ENCODE measurements around the gene CAPN12. TPM values are rescaled to one million over a fixed set of nuclear protein-coding genes. Genes with fewer than 3 reads are reported as not detected.

Gene CAPN12
- total RNA-seq, 1 donor from 2014 or later = 0.22 TPM

DNA sequence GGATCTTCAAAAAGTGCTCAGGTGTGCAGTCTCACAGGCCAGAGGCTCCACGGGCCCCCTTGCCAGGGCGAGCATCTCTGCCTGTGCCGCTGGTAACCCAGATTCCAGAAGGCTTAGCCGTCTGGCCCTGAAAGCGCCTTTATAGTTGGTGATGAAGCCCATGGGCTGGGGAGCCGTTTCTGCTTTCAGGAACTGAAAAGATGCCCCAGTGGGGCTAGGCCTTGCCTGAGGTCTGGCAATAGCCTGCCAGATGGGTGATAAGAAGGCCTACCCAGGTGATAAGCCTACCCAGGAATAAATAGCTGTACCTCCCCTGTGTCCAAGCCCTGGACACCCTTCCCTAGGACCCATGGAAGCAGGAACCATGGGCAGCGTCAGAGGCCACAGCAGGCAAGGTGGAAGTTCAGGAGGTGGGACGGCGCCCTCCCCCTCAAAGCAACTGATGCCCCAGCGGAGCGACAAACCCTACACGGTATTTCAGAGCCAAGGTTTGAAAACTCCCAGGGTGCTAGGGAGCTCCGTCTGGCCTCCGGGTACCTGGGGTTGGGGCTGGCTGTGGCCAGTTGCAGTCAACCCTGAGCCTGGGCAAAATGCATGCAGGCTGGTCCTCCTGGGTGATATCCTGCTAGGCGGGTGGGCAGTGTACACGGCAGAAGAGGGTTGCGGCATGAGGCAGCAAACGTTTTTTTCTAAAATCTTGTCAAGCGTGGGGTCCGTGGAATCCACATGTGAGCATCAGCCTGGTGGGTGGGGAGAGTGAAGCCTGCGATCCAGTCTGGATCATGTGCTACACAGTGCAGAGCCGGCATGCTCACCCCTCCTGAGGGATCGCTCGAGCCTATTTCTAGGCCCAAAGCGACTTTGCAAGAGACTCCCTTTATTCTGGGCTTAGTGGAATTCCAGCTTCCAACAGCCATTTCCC lies 51.6 kb downstream of the CAPN12 start:
- no peaks in the 10 kb centered on the region for H3K9me3 ChIP-seq (replicated peaks)
- H3K27ac ChIP-seq (replicated peaks) = peak overlapping the region; percentile 91
- DNase-seq = no peak
- TF ChIP-seq, protein P1, sequence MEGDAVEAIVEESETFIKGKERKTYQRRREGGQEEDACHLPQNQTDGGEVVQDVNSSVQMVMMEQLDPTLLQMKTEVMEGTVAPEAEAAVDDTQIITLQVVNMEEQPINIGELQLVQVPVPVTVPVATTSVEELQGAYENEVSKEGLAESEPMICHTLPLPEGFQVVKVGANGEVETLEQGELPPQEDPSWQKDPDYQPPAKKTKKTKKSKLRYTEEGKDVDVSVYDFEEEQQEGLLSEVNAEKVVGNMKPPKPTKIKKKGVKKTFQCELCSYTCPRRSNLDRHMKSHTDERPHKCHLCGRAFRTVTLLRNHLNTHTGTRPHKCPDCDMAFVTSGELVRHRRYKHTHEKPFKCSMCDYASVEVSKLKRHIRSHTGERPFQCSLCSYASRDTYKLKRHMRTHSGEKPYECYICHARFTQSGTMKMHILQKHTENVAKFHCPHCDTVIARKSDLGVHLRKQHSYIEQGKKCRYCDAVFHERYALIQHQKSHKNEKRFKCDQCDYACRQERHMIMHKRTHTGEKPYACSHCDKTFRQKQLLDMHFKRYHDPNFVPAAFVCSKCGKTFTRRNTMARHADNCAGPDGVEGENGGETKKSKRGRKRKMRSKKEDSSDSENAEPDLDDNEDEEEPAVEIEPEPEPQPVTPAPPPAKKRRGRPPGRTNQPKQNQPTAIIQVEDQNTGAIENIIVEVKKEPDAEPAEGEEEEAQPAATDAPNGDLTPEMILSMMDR (IDR thresholded peaks at IDR 0.05; ENCODE audit: borderline replicate concordance) = no peak
- peak overlapping the region; percentile 35 for H3K4me3 ChIP-seq
- peaks cover 14% of the 10 kb centered on the region for H3K36me3 ChIP-seq
- no peaks in the 10 kb centered on the region for H3K27me3 ChIP-seq (ENCODE audit: low read depth)
- H3K4me1 ChIP-seq = peaks cover 100% of the 10 kb centered on the region
- intact Hi-C loops (cut with micrococcal nuclease) = no loop called here

DNA sequence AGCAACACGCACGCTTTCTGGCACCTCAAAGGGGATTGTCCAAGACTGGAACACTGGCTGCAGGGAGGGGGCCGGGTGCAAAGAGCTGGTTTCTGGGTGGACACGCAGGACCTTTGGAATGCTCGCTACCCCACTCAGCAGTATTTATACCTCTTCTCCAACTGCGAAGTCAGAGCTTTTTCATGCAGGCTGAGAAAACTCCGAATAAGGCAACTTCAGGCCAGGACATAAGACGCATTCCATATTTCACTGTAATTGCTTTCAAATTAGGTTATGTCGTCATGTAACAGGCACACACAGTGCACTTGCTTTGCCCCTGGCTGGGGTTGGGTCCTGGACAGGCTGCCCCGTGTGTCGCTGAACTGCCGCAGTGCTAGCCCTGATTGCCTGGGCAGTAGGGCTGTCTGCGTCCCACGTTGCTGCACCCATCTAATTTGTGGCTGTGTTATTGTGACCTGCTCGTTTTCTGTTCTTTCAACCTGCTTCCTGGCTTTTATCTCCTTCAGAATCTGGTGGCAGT lies 52.3 kb downstream of the CAPN12 start:
- H3K27me3 ChIP-seq (ENCODE audit: low read depth) = no peaks in the 10 kb centered on the region
- no peaks in the 10 kb centered on the region for H3K9me3 ChIP-seq (replicated peaks)
- H3K27ac ChIP-seq (replicated peaks) = peak overlapping the region; percentile 91
- TF ChIP-seq, protein P1 (IDR thresholded peaks at IDR 0.05; ENCODE audit: borderline replicate concordance) = no peak
- intact Hi-C loops (cut with micrococcal nuclease) = no loop called here
- no peak for DNase-seq
- peaks cover 100% of the 10 kb centered on the region for H3K4me1 ChIP-seq
- peak overlapping the region; percentile 35 for H3K4me3 ChIP-seq
- peaks cover 8% of the 10 kb centered on the region for H3K36me3 ChIP-seq

DNA sequence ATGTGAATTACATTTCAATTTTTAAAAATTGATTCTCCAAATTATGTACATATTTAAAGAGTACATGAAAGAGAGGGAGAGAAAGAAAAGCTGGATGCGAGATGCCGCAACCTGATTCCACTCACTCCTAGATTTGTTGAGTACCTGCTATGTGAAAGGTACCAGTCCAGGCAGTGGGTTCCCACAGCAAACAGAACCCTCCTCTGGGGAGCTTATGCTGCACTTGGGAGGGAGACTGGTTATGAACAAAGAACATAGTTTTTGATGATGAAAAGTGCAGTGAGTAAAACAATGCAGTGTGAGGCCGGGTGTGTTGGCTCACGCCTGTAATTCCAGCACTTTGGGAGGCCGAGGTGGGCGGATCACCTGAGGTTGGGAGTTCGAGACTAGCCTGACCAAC lies 53.4 kb downstream of the CAPN12 start:
- intact Hi-C loops (cut with micrococcal nuclease) = no loop called here
- Histone ChIP-seq H3K4me3 (no peak overlapping the region), H3K4me1 (peaks cover 100% of the 10 kb centered on the region)

DNA sequence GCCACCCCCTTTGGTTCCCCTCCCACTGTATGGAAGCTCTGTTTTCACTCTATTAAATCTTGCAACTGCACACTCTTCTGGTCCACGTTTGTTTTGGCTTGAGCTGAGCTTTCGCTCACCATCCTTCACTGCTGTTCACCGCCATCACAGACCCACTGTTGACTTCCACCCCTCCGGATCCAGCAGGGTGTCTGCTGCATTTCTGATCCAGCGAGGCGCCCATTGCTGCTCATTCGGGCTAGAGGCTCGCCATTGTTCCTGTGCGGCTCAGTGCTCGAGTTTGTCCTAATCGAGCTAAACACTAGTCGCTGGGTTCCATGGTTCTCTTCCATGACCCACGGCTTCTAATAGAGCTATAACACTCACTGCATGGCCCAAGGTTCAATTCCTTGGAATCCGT lies 54.1 kb downstream of the CAPN12 start:
- H3K4me1 ChIP-seq = peaks cover 100% of the 10 kb centered on the region
- DNase-seq = no peak

More for the DNA sequence above, 53.4 kb downstream of the CAPN12 start:
- H3K9me3 ChIP-seq (replicated peaks) = no peaks in the 10 kb centered on the region
- DNase-seq = no peak
- peaks cover 5% of the 10 kb centered on the region for H3K36me3 ChIP-seq
- TF ChIP-seq, protein P1 (IDR thresholded peaks at IDR 0.05; ENCODE audit: borderline replicate concordance) = no peak
- H3K27ac ChIP-seq (replicated peaks) = peak overlapping the region; percentile 91
- no peaks in the 10 kb centered on the region for H3K27me3 ChIP-seq (ENCODE audit: low read depth)

GRCh38 chr19:38687837-38688378 lies 56.4 kb downstream of the CAPN12 start:
- intact Hi-C loops (cut with micrococcal nuclease) = no loop called here
- Histone ChIP-seq H3K4me1 (peaks cover 100% of the 10 kb centered on the region), H3K9me3 (replicated peaks) (no peaks in the 10 kb centered on the region), H3K27ac (replicated peaks) (peak overlapping the region; percentile 91), H3K36me3 (peaks cover 5% of the 10 kb centered on the region), H3K27me3 (ENCODE audit: low read depth) (no peaks in the 10 kb centered on the region), H3K4me3 (no peak overlapping the region)
- DNase-seq = no peak
- TF ChIP-seq, protein P1 (IDR thresholded peaks at IDR 0.05; ENCODE audit: borderline replicate concordance) = no peak

More for the DNA sequence above, 54.1 kb downstream of the CAPN12 start:
- Histone ChIP-seq H3K36me3 (peaks cover 5% of the 10 kb centered on the region), H3K27ac (replicated peaks) (peak overlapping the region; percentile 91), H3K9me3 (replicated peaks) (no peaks in the 10 kb centered on the region), H3K4me3 (no peak overlapping the region), H3K27me3 (ENCODE audit: low read depth) (no peaks in the 10 kb centered on the region)
- intact Hi-C loops (cut with micrococcal nuclease) = no loop called here
- TF ChIP-seq, protein P1 (IDR thresholded peaks at IDR 0.05; ENCODE audit: borderline replicate concordance) = no peak

Data from left ventricle myocardium inferior (tissue), 1 donor.